Ascending aorta (tissue), 2 donors: ENCODE data around the gene FAAH. TPM values are rescaled to one million over a fixed set of nuclear protein-coding genes. Genes with fewer than 3 reads are reported as not detected.

ENCODE experiments used
- DNase-seq, 2 donors: peaks; one replicate each; pipeline ENCODE4 v3.0.0-alpha.2; 2019; ENCODE audit warnings: low spot score in 2 of 2
- H3K27ac ChIP-seq, 2 donors: fragments of 200-600 bp; sonication (generic); one replicate each; pipeline ENCODE4 v1.5.1; 2016 to 2017; ENCODE audit warnings: mild to moderate bottlenecking in 1 of 2
- H3K27me3 ChIP-seq: fragments of 200-600 bp; sonication (generic); one replicate; pipeline ENCODE4 v1.5.1; 2017
- H3K36me3 ChIP-seq, 2 donors: fragments of 200-600 bp; sonication (generic); one replicate each; pipeline ENCODE4 v1.5.1; 2016
- H3K4me1 ChIP-seq, 2 donors: fragments of 200-600 bp; sonication (generic); one replicate each; pipeline ENCODE4 v1.5.1; 2016 to 2017; ENCODE audit warnings: mild to moderate bottlenecking in 1 of 2
- H3K4me3 ChIP-seq, 2 donors: fragments of 200-600 bp; sonication (generic); one replicate each; pipeline ENCODE4 v1.5.1; 2016 to 2017; ENCODE audit warnings: mild to moderate bottlenecking in 1 of 2
- H3K9me3 ChIP-seq, 2 donors: fragments of 200-600 bp; sonication (generic); one replicate each; pipeline ENCODE4 v1.5.1; 2016
- intact Hi-C: fragments of 100-400 bp; cut with DNase I; formaldehyde crosslinking; loops from one replicate; pipeline ENCODE4 v1.15.1; 2023
- total RNA-seq: library from RNA; depleted of rRNA; stranded (reverse); fragments of >200 nt; gene quantifications from one replicate; pipeline ENCODE4 v1.1.0, GENCODE V29; 2016
- TF ChIP-seq, protein P1 (sequence below), 3 experiments: fragments of 200-600 bp in 2 of 3; fragments of 450-650 bp in 1 of 3; sonication (generic) in 2 of 3; IDR thresholded peaks; one replicate each; pipeline ENCODE4 v1.5.1; 2016 to 2019; ENCODE audit warnings: antibody characterized with exemption in 3 of 3, mild to moderate bottlenecking in 1 of 3, moderate library complexity in 1 of 3

FAAH gene
- total RNA-seq, 1 donor from 2014 or later = 6.0 TPM

DNA sequence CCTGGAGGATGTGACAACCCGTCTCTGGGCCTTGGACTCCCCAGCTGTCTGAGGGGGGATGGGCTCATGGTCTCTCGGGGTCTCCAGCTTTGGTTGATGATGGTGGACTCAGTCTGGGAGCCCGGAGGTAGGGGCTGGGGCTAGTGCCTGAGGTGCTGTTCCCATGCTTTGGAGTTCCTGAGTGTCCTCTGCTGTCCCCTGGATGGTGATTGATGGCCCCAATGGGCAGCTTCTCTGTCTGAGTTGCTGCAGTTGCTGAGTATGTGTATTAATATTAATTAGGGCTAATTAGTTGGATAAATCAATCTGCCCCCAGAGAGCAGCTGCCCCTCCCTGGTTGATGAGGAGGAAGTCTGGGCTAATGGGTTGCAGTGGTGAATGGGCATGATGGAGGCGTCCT, 30.6 kb downstream of the FAAH start:
- H3K4me3 ChIP-seq = no peak overlapping the region
- H3K4me1 ChIP-seq = no peaks in the 10 kb centered on the region
- H3K27ac ChIP-seq = no peak overlapping the region
- no peak for DNase-seq
- intact Hi-C loops = no loop called here
- TF ChIP-seq, protein P1, sequence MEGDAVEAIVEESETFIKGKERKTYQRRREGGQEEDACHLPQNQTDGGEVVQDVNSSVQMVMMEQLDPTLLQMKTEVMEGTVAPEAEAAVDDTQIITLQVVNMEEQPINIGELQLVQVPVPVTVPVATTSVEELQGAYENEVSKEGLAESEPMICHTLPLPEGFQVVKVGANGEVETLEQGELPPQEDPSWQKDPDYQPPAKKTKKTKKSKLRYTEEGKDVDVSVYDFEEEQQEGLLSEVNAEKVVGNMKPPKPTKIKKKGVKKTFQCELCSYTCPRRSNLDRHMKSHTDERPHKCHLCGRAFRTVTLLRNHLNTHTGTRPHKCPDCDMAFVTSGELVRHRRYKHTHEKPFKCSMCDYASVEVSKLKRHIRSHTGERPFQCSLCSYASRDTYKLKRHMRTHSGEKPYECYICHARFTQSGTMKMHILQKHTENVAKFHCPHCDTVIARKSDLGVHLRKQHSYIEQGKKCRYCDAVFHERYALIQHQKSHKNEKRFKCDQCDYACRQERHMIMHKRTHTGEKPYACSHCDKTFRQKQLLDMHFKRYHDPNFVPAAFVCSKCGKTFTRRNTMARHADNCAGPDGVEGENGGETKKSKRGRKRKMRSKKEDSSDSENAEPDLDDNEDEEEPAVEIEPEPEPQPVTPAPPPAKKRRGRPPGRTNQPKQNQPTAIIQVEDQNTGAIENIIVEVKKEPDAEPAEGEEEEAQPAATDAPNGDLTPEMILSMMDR (IDR thresholded peaks at IDR 0.05) = no peak
- H3K36me3 ChIP-seq = no peaks in the 10 kb centered on the region
- no peaks in the 10 kb centered on the region for H3K9me3 ChIP-seq
- no peaks in the 10 kb centered on the region for H3K27me3 ChIP-seq

DNA sequence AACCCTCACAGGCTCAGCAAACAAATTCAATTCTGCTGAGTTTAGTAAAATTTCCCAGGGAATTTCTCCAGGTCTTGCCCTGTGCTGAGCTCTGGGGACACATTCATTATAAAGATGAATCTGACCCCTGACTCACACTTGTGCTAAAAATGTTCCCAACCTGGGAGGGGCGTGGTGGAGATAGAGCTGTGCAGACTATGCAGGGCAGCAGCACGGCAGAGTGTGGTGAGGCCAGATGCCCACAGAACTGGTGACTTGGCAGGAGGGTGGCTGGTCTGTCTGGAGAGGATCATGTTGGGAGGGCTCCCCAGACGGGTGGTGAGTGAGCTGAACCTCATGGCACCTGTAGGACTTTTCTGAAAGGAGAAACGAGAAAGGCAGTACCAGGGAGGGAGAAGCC, 31.6 kb downstream of the FAAH start:
- Histone ChIP-seq H3K27ac (no peak overlapping the region), H3K4me1 (no peaks in the 10 kb centered on the region)
- intact Hi-C loops = no loop called here

DNA sequence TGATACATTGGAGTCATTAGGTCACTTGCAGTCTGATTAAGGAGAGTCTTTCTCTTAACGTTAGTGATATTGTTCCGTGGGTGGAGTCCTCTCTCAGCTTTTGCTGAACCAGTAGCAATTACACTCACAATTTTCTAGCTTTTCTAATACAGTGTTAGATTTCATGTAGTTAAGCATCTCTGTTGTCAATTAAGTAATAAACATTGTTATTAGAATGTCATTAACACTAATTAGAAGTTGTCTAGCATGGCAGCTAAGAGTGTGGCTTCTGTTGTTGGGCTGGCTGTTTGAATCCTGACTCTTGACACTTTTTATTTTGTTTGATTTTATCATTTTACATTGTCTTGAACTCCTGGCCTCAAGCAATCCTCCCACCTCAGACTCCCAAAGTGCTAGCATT, 33.4 kb downstream of the FAAH start:
- H3K27me3 ChIP-seq = no peaks in the 10 kb centered on the region
- H3K27ac ChIP-seq = no peak overlapping the region
- intact Hi-C loops = no loop called here
- no peaks in the 10 kb centered on the region for H3K9me3 ChIP-seq
- TF ChIP-seq, protein P1 (IDR thresholded peaks at IDR 0.05) = no peak
- no peaks in the 10 kb centered on the region for H3K4me1 ChIP-seq
- no peaks in the 10 kb centered on the region for H3K36me3 ChIP-seq
- H3K4me3 ChIP-seq = no peak overlapping the region
- DNase-seq = no peak

More for the DNA sequence above, 31.6 kb downstream of the FAAH start:
- TF ChIP-seq, protein P1 (IDR thresholded peaks at IDR 0.05) = no peak
- no peaks in the 10 kb centered on the region for H3K36me3 ChIP-seq
- no peaks in the 10 kb centered on the region for H3K27me3 ChIP-seq
- no peak overlapping the region for H3K4me3 ChIP-seq
- DNase-seq = no peak
- H3K9me3 ChIP-seq = no peaks in the 10 kb centered on the region

- intact Hi-C loops = no loop called here
Measured at GRCh38 chr1:46429436-46429835, 35.3 kb downstream of the FAAH start.

DNA sequence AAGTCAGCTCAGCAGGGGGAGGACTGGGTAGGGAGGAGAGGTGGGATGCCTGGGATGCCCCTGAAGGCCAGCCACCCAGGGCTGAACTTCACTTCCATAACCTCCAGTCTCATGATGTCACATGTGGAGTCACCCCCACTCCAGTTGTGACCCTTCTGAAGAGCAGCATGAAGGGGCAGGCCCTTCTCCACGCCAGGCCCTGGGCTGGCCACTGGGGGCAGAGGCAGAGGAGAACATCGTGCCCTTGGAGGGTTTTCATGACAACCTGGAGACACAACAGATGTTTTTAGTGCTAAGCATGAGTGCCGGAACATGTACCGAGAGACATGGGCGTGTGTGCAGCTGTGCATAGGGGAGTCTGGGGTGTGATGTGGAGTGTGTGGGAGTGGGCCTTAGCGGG, 37.6 kb downstream of the FAAH start:
- H3K4me3 ChIP-seq = no peak overlapping the region
- no peaks in the 10 kb centered on the region for H3K4me1 ChIP-seq
- TF ChIP-seq, protein P1 (IDR thresholded peaks at IDR 0.05) = no peak
- intact Hi-C loops = no loop called here
- H3K27ac ChIP-seq = no peak overlapping the region
- no peaks in the 10 kb centered on the region for H3K9me3 ChIP-seq
- H3K27me3 ChIP-seq = no peaks in the 10 kb centered on the region
- no peak for DNase-seq
- no peaks in the 10 kb centered on the region for H3K36me3 ChIP-seq

More at GRCh38 chr1:46429436-46429835, 35.3 kb downstream of the FAAH start:
- no peak overlapping the region for H3K4me3 ChIP-seq
- H3K27ac ChIP-seq = no peak overlapping the region
- no peaks in the 10 kb centered on the region for H3K4me1 ChIP-seq
- TF ChIP-seq, protein P1 (IDR thresholded peaks at IDR 0.05) = no peak
- no peaks in the 10 kb centered on the region for H3K9me3 ChIP-seq
- no peak for DNase-seq
- H3K27me3 ChIP-seq = no peaks in the 10 kb centered on the region
- no peaks in the 10 kb centered on the region for H3K36me3 ChIP-seq

DNA sequence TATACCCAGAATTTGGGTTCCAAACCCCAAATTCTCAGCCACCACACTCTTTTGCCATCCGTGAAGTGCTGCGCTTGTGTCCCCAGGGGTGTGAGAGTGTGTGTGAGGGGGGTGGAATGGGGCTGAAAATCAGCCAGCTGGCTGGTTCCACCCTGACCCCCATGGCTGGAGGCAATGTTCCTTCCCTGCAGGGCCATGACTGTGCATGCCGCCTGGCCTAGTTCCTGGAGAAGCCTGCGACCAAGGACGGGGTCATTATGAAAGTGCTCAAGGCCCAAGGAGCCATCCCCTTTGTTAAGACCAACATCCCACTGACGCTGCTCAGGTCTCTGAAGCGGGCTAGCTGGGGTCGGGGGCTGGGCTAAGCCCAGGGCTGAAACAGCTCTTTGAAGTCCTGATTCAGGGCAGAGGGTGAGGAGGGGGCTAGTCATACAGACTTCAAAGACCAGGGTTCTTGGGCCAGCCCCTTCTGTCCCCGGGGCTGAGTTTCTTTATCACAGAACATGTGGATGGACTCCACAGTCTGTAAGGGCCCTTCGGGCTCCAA, 38.7 kb downstream of the FAAH start:
- intact Hi-C loops = no loop called here
- H3K27ac ChIP-seq = no peak overlapping the region
- no peaks in the 10 kb centered on the region for H3K4me1 ChIP-seq
- H3K27me3 ChIP-seq = no peaks in the 10 kb centered on the region
- no peaks in the 10 kb centered on the region for H3K36me3 ChIP-seq
- no peak overlapping the region for H3K4me3 ChIP-seq
- no peaks in the 10 kb centered on the region for H3K9me3 ChIP-seq
- TF ChIP-seq, protein P1 (IDR thresholded peaks at IDR 0.05) = no peak
- DNase-seq = no peak
